C4-2B (cell line): ENCODE data around the gene BST2.
A peak's percentile ranks its signal among the peaks of the same experiment; 100 is the strongest.

ENCODE experiments used
- H3K27ac ChIP-seq: fragments of 450-650 bp; 2 replicates; pipeline ENCODE4 v1.5.1; 2017
- CTCF ChIP-seq: fragments of 450-650 bp; conservative IDR thresholded peaks from 2 replicates; pipeline ENCODE4 v1.5.1; 2017; ENCODE audit warnings: mild to moderate bottlenecking
- ZFX ChIP-seq: fragments of 450-650 bp; IDR thresholded peaks from 2 replicates; pipeline ENCODE4 v1.6.1; 2017

Gene BST2

DNA sequence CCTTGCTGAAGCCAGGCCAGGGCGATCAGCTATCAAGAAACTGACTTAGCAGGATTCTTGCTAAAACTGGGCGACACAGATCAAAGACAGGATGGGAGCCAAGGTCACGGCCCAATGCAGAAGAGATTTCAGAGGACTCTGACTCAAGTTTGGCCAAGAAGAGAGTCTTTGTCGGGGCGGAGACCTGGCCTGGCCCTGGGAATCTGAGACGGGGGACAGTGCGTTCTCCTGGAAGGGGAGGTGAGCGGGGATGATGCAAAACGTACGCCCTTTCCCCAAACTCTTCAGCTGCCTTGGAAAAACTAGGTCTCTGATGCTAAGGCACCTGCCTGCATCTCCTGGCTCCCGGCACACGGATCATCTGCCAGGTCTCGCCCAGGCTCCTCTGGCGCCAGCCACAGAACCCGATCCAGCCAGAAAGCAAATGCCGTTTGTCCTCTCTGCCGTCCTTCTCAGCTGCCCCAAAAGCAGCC is 24.2 kb upstream of the BST2 start:
- TF ChIP-seq CTCF (no peak), ZFX (no peak)
- H3K27ac ChIP-seq = no peak overlapping the region

DNA sequence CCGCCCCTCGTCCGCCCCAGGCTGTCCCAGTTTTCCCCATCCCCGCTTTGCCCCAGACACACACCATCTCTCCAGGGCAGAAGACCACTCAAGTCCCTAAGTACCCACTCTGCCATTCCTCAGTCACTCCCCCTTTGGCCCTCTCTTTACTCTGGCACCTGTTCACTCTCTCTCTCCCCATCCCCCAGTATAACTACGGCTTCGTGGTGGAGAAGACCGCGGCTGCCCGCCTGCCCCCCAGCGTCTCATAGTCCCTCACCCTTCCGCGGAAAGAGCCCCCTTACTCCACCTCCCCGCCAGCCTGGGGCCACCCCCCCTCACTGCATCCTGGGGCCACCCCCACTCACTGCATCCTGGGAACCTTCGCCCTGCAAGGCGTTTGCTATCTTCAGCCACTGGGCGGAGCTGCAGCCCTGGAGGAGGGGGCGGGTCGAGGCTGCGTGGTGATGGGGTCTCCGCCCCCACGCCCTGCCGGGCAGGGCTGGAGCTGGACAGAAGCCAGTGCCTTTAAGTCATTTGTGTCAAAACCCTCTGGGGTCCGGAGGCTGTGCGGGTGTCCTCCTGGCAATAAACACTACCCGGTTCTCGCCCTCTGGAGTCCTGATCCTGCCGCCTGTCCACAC is 19.4 kb upstream of the BST2 start:
- TF ChIP-seq ZFX = no peak
- TF ChIP-seq CTCF = no peak
- H3K27ac ChIP-seq = no peak overlapping the region

- no peak overlapping the region for H3K27ac ChIP-seq
- TF ChIP-seq ZFX (no peak), CTCF (no peak)
Observed at GRCh38 chr19:17423429-17424208, 18.2 kb upstream of the BST2 start.

- H3K27ac ChIP-seq = no peak overlapping the region
- no peak for TF ChIP-seq CTCF
- no peak for TF ChIP-seq ZFX
Observed at GRCh38 chr19:17421942-17422341, 16.5 kb upstream of the BST2 start.

DNA sequence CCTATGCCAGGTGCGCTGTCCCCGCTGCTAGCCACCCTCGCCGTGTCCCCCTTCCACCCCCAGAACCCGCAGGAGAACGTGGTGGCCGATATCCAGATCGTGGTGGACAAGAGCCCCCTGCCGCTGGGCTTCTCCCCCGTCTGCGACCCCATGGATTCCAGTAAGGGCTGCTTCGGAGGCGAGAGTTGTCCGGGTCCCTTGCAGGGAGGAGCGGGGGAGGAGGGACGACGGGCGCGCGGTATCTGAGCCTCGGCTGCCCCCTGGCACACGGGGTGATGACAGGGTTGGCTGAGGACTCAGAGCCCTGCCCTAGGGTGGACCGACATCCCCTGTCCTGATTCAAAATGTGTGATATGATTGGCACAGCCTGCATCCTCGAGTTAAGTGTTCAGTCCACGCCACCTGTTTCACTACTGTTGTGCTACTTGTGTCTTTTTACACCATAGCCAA is 15.1 kb upstream of the BST2 start:
- peak overlapping the region; percentile 72 for H3K27ac ChIP-seq
- no peak for TF ChIP-seq ZFX
- no peak for TF ChIP-seq CTCF

GRCh38 chr19:17419621-17420474 is 14.4 kb upstream of the BST2 start, which contains the start of gene MVB12A:
MVB12A (plus strand) TSS chr19:17420047; CDS start chr19:17420136, 89 bp downstream.
- peak within 1 kb of the TSS; percentile 72 for H3K27ac ChIP-seq
- TF ChIP-seq CTCF (no peak), ZFX (no peak)
